Trophoblast cell (in vitro differentiated cells and primary cell): ENCODE measurements around the gene ABLIM3.

Source experiments
- DNase-seq, 2 donors: peaks; one replicate each; pipeline ENCODE4 v3.0.0-alpha.2; 2016
- H2AFZ ChIP-seq: 2 replicates; pipeline ENCODE4 v1.6.1; 2013; ENCODE audit warnings: low read length, moderate library complexity, mild to moderate bottlenecking; ENCODE audit not compliant: insufficient read depth, poor library complexity
- H2AK5ac ChIP-seq: 2 replicates; pipeline ENCODE4 v1.6.1; 2013; ENCODE audit warnings: mild to moderate bottlenecking, low read length
- H2BK120ac ChIP-seq: 2 replicates; pipeline ENCODE4 v1.6.1; 2013; ENCODE audit warnings: low read length, mild to moderate bottlenecking, moderate library complexity; ENCODE audit not compliant: insufficient read depth, poor library complexity
- H2BK12ac ChIP-seq: 2 replicates; pipeline ENCODE4 v1.6.1; 2013; ENCODE audit warnings: mild to moderate bottlenecking, low read length, moderate library complexity
- H2BK5ac ChIP-seq: 2 replicates; pipeline ENCODE4 v1.6.1; 2013; ENCODE audit warnings: low read length, low read depth, moderate library complexity, mild to moderate bottlenecking; ENCODE audit not compliant: poor library complexity
- H3K14ac ChIP-seq: 2 replicates; pipeline ENCODE4 v1.6.1; 2013; ENCODE audit warnings: mild to moderate bottlenecking, low read length
- H3K18ac ChIP-seq: 2 replicates; pipeline ENCODE4 v1.6.1; 2013; ENCODE audit warnings: mild to moderate bottlenecking, low read length
- H3K23ac ChIP-seq: 2 replicates; pipeline ENCODE4 v1.6.1; 2013; ENCODE audit warnings: low read length
- H3K27ac ChIP-seq: 2 replicates; pipeline ENCODE4 v1.5.1; 2013; ENCODE audit warnings: low read depth, mild to moderate bottlenecking, inconsistent platforms, low read length, moderate library complexity
- H3K27me3 ChIP-seq: 2 replicates; pipeline ENCODE4 v1.6.1; 2013; ENCODE audit warnings: inconsistent platforms, mild to moderate bottlenecking, low read length, moderate library complexity; ENCODE audit not compliant: insufficient read depth
- H3K36me3 ChIP-seq, 2 experiments: 1 replicate in 1 of 2; 2 replicates in 1 of 2; pipeline ENCODE4 v1.6.1; 2013; ENCODE audit warnings: low read length in 2 of 2, mild to moderate bottlenecking in 2 of 2, moderate library complexity in 1 of 2; ENCODE audit not compliant: insufficient read depth in 2 of 2, control insufficient read depth in 1 of 2
- H3K4ac ChIP-seq: 2 replicates; pipeline ENCODE4 v1.6.1; 2013; ENCODE audit warnings: low read depth, mild to moderate bottlenecking, low read length, moderate library complexity
- H3K4me1 ChIP-seq, 2 experiments: 1 replicate in 1 of 2; 2 replicates in 1 of 2; pipeline ENCODE4 v1.6.1; 2013; ENCODE audit warnings: low read length in 2 of 2, mild to moderate bottlenecking in 2 of 2, moderate library complexity in 1 of 2; ENCODE audit not compliant: insufficient read depth in 2 of 2, control insufficient read depth in 1 of 2
- H3K4me2 ChIP-seq: 2 replicates; pipeline ENCODE4 v1.6.1; 2013; ENCODE audit warnings: inconsistent platforms, mild to moderate bottlenecking, low read length, moderate library complexity
- H3K4me3 ChIP-seq: 2 replicates; pipeline ENCODE4 v1.5.1; 2013; ENCODE audit warnings: mild to moderate bottlenecking, low read depth, low read length, inconsistent platforms
- H3K79me1 ChIP-seq: one replicate; pipeline ENCODE4 v1.6.1; 2013; ENCODE audit warnings: low read length
- H3K79me2 ChIP-seq: 2 replicates; pipeline ENCODE4 v1.6.1; 2013; ENCODE audit warnings: low read length, mild to moderate bottlenecking; ENCODE audit not compliant: control insufficient read depth, insufficient read depth, poor library complexity
- H3K9ac ChIP-seq: 2 replicates; pipeline ENCODE4 v1.6.1; 2013; ENCODE audit warnings: mild to moderate bottlenecking, low read length
- H3K9me3 ChIP-seq: 2 replicates; pipeline ENCODE4 v1.6.1; 2013; ENCODE audit warnings: low read depth, mild to moderate bottlenecking, control low read depth, inconsistent platforms, low read length; ENCODE audit not compliant: insufficient read depth
- H4K12ac ChIP-seq: 2 replicates; pipeline ENCODE4 v1.6.1; 2013; ENCODE audit warnings: low read depth, mild to moderate bottlenecking, low read length, moderate library complexity
- H4K8ac ChIP-seq: 2 replicates; pipeline ENCODE4 v1.6.1; 2013; ENCODE audit warnings: low read depth, mild to moderate bottlenecking, low read length, moderate library complexity
- H4K91ac ChIP-seq: one replicate; pipeline ENCODE4 v1.6.1; 2013; ENCODE audit warnings: low read depth, mild to moderate bottlenecking, low read length, moderate library complexity
- WGBS: extraction: QIAGEN DNeasy Blood & Tissue Kit; methylation state at CpG from one replicate; pipeline ENCODE4 v1.1.7; 2013; ENCODE audit warnings: missing lambda C conversion rate; ENCODE audit not compliant: insufficient read length, insufficient coverage; ENCODE audit errors: extremely low coverage; 5-methylcytosine and 5-hydroxymethylcytosine counted together

The ABLIM3 gene

GRCh38 chr5:149114403-149115312, 26.6 kb upstream of the ABLIM3 start:
- Histone ChIP-seq H4K8ac (no peak overlapping the region), H2AFZ (no peak overlapping the region), H3K4me3 (no peak overlapping the region), H3K79me1 (no peaks in the 10 kb centered on the region), H2BK120ac (no peak overlapping the region), H4K91ac (no peak overlapping the region), H3K9me3 (no peaks in the 10 kb centered on the region), H3K18ac (no peak overlapping the region), H3K27me3 (no peaks in the 10 kb centered on the region), H3K36me3 (no peaks in the 10 kb centered on the region), H4K12ac (no peak overlapping the region), H2BK5ac (no peak overlapping the region), H3K27ac (no peak overlapping the region), H3K4me2 (no peak overlapping the region), H3K14ac (no peak overlapping the region), H2AK5ac (no peak overlapping the region), H3K23ac (no peak overlapping the region), H3K79me2 (no peaks in the 10 kb centered on the region), H3K4me1 (no peaks in the 10 kb centered on the region), H2BK12ac (no peak overlapping the region), H3K9ac (no peak overlapping the region), H3K4ac (no peak overlapping the region)
- peak; percentile 81 to 90 for DNase-seq
- no CpG with 5 or more reads among the region's 7 CpGs for WGBS

- no CpG with 5 or more reads among the region's 1 CpG for WGBS
- no peaks in the 10 kb centered on the region for H3K36me3 ChIP-seq
- no peak overlapping the region for H3K4me3 ChIP-seq
- H2BK120ac ChIP-seq, result no peak overlapping the region
- H3K4me2 ChIP-seq, result no peak overlapping the region
- H2BK12ac ChIP-seq, result no peak overlapping the region
- H3K27ac ChIP-seq, result no peak overlapping the region
- no peak overlapping the region for H3K14ac ChIP-seq
- H3K4ac ChIP-seq, result no peak overlapping the region
- no peak overlapping the region for H2AK5ac ChIP-seq
- H3K9ac ChIP-seq, result no peak overlapping the region
- no peaks in the 10 kb centered on the region for H3K79me2 ChIP-seq
- H4K8ac ChIP-seq, result no peak overlapping the region
- no peaks in the 10 kb centered on the region for H3K9me3 ChIP-seq
- H4K91ac ChIP-seq, result no peak overlapping the region
- H3K18ac ChIP-seq, result no peak overlapping the region
- no peak overlapping the region for H3K23ac ChIP-seq
- peak; percentile 13 to 71 for DNase-seq
- H3K4me1 ChIP-seq, result no peaks in the 10 kb centered on the region
- no peaks in the 10 kb centered on the region for H3K27me3 ChIP-seq
- H4K12ac ChIP-seq, result no peak overlapping the region
- no peak overlapping the region for H2AFZ ChIP-seq
- no peak overlapping the region for H2BK5ac ChIP-seq
- no peaks in the 10 kb centered on the region for H3K79me1 ChIP-seq
Observed at GRCh38 chr5:149117970-149118369, 23.3 kb upstream of the ABLIM3 start.

- Histone ChIP-seq H3K79me2 (no peaks in the 10 kb centered on the region), H3K4me1 (no peaks in the 10 kb centered on the region), H3K4ac (no peak overlapping the region), H3K4me2 (no peak overlapping the region), H3K23ac (no peak overlapping the region), H2BK5ac (no peak overlapping the region), H3K9me3 (peaks cover 2% of the 10 kb centered on the region), H3K9ac (no peak overlapping the region), H2AFZ (no peak overlapping the region), H2BK120ac (no peak overlapping the region), H4K12ac (no peak overlapping the region), H3K18ac (no peak overlapping the region), H3K27me3 (no peaks in the 10 kb centered on the region), H2BK12ac (no peak overlapping the region), H4K8ac (no peak overlapping the region), H3K4me3 (no peak overlapping the region), H3K27ac (no peak overlapping the region), H2AK5ac (no peak overlapping the region), H3K36me3 (no peaks in the 10 kb centered on the region), H3K79me1 (no peaks in the 10 kb centered on the region), H3K14ac (no peak overlapping the region), H4K91ac (no peak overlapping the region)
- peak; percentile 31 to 70 for DNase-seq
Observed at GRCh38 chr5:149118463-149118862, 22.8 kb upstream of the ABLIM3 start.

- no peak overlapping the region for H3K27ac ChIP-seq
- no CpG with 5 or more reads among the region's 2 CpGs for WGBS
Observed at GRCh38 chr5:149121145-149121544, 20.1 kb upstream of the ABLIM3 start.

More at GRCh38 chr5:149121145-149121544, 20.1 kb upstream of the ABLIM3 start:
- Histone ChIP-seq H2BK120ac (no peak overlapping the region), H2BK5ac (no peak overlapping the region), H3K23ac (no peak overlapping the region), H3K27me3 (no peaks in the 10 kb centered on the region), H3K4me1 (peaks cover 2 to 4% of the 10 kb centered on the region in 2 experiments), H2AK5ac (no peak overlapping the region), H3K4me2 (no peak overlapping the region), H4K8ac (no peak overlapping the region), H3K4ac (no peak overlapping the region), H4K12ac (no peak overlapping the region), H3K9ac (no peak overlapping the region), H3K18ac (no peak overlapping the region), H3K79me1 (peaks cover 2% of the 10 kb centered on the region), H3K4me3 (no peak overlapping the region), H3K14ac (no peak overlapping the region), H4K91ac (no peak overlapping the region), H3K79me2 (no peaks in the 10 kb centered on the region), H3K36me3 (no peaks in the 10 kb centered on the region), H3K9me3 (peaks cover 2% of the 10 kb centered on the region), H2AFZ (no peak overlapping the region), H2BK12ac (no peak overlapping the region)
- DNase-seq, result no peak
